ENCODE measurements around the gene CAMTA1. TPM values are rescaled to one million over a fixed set of nuclear protein-coding genes. Genes with fewer than 3 reads are reported as not detected.

The CAMTA1 gene
- total and polyA plus RNA-seq, 9 of the 15 experiments (the other 6 are each of a cell fraction or from before 2014, with no cell fraction given), result 43.9 to 161 (median 65.9) TPM

DNA sequence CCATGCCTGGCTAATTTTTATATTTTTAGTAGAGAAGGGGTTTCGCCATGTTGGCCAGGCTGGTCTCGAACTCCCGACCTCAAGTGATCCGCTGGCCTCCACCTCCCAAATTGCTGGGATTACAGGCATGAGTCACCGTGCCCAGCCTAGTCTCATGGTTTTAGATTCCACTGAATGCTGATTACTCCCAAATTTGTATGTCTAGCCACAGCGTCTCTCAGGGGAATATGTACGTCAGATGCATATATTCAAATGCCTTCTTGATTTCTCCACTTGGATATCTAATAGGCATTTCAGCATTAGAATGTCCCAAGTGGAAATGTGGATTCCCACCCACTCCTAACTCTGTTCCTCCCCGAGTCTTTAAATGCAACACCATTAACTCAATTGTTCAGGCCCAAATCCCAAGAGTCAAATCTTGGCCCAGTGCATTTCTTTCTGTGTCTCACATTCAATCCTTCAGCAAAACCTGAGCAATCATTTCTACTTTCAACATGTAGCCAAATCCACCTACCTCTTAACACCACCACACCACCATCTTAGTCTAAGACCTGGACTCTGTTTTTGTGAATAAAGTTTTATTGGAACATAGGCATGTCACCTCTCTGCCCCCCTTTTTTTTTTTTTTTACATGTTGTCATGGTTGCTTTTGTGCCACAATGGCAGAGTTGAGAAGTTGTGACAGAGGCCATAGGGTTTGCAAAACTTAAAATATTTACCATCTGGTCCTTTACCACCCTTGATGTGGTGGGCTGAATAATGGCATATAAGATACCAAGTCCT, 9.8 kb upstream of the CAMTA1 start (continued):
- TF ChIP-seq, protein P1, sequence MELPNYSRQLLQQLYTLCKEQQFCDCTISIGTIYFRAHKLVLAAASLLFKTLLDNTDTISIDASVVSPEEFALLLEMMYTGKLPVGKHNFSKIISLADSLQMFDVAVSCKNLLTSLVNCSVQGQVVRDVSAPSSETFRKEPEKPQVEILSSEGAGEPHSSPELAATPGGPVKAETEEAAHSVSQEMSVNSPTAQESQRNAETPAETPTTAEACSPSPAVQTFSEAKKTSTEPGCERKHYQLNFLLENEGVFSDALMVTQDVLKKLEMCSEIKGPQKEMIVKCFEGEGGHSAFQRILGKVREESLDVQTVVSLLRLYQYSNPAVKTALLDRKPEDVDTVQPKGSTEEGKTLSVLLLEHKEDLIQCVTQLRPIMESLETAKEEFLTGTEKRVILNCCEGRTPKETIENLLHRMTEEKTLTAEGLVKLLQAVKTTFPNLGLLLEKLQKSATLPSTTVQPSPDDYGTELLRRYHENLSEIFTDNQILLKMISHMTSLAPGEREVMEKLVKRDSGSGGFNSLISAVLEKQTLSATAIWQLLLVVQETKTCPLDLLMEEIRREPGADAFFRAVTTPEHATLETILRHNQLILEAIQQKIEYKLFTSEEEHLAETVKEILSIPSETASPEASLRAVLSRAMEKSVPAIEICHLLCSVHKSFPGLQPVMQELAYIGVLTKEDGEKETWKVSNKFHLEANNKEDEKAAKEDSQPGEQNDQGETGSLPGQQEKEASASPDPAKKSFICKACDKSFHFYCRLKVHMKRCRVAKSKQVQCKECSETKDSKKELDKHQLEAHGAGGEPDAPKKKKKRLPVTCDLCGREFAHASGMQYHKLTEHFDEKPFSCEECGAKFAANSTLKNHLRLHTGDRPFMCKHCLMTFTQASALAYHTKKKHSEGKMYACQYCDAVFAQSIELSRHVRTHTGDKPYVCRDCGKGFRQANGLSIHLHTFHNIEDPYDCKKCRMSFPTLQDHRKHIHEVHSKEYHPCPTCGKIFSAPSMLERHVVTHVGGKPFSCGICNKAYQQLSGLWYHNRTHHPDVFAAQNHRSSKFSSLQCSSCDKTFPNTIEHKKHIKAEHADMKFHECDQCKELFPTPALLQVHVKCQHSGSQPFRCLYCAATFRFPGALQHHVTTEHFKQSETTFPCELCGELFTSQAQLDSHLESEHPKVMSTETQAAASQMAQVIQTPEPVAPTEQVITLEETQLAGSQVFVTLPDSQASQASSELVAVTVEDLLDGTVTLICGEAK (IDR thresholded peaks at IDR 0.05), result peak; percentile 95
- TF ChIP-seq, protein P1 (CRISPR knock-in tag; IDR thresholded peaks at IDR 0.05), result peak; percentile 94
- TF ChIP-seq POLR2B (IDR thresholded peaks at IDR 0.05; ENCODE audit: low read depth, partially characterized antibody), result no peak
- TF ChIP-seq, protein P2, sequence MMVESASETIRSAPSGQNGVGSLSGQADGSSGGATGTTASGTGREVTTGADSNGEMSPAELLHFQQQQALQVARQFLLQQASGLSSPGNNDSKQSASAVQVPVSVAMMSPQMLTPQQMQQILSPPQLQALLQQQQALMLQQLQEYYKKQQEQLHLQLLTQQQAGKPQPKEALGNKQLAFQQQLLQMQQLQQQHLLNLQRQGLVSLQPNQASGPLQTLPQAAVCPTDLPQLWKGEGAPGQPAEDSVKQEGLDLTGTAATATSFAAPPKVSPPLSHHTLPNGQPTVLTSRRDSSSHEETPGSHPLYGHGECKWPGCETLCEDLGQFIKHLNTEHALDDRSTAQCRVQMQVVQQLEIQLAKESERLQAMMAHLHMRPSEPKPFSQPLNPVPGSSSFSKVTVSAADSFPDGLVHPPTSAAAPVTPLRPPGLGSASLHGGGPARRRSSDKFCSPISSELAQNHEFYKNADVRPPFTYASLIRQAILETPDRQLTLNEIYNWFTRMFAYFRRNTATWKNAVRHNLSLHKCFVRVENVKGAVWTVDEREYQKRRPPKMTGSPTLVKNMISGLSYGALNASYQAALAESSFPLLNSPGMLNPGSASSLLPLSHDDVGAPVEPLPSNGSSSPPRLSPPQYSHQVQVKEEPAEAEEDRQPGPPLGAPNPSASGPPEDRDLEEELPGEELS (CRISPR knock-in tag; IDR thresholded peaks at IDR 0.05; ENCODE audit: borderline replicate concordance), result no peak
- TF ChIP-seq, protein P3, sequence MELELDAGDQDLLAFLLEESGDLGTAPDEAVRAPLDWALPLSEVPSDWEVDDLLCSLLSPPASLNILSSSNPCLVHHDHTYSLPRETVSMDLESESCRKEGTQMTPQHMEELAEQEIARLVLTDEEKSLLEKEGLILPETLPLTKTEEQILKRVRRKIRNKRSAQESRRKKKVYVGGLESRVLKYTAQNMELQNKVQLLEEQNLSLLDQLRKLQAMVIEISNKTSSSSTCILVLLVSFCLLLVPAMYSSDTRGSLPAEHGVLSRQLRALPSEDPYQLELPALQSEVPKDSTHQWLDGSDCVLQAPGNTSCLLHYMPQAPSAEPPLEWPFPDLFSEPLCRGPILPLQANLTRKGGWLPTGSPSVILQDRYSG (tag; conservative IDR thresholded peaks at IDR 0.05; ENCODE audit: low read depth), result no peak
- TF ChIP-seq, protein P4, sequence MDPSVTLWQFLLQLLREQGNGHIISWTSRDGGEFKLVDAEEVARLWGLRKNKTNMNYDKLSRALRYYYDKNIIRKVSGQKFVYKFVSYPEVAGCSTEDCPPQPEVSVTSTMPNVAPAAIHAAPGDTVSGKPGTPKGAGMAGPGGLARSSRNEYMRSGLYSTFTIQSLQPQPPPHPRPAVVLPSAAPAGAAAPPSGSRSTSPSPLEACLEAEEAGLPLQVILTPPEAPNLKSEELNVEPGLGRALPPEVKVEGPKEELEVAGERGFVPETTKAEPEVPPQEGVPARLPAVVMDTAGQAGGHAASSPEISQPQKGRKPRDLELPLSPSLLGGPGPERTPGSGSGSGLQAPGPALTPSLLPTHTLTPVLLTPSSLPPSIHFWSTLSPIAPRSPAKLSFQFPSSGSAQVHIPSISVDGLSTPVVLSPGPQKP (CRISPR knock-in tag; IDR thresholded peaks at IDR 0.05), result no peak
- peak; percentile 18; the same call in 1 of the 2 replicates for TF ChIP-seq RFX1 (IDR thresholded peaks at IDR 0.05)
- TF ChIP-seq, protein P5, sequence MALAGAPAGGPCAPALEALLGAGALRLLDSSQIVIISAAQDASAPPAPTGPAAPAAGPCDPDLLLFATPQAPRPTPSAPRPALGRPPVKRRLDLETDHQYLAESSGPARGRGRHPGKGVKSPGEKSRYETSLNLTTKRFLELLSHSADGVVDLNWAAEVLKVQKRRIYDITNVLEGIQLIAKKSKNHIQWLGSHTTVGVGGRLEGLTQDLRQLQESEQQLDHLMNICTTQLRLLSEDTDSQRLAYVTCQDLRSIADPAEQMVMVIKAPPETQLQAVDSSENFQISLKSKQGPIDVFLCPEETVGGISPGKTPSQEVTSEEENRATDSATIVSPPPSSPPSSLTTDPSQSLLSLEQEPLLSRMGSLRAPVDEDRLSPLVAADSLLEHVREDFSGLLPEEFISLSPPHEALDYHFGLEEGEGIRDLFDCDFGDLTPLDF (CRISPR knock-in tag; IDR thresholded peaks at IDR 0.05), result no peak
